Skeletal muscle tissue (tissue), 4 donors: ENCODE measurements around the gene FNDC5. TPM values are rescaled to one million over a fixed set of nuclear protein-coding genes. Genes with fewer than 3 reads are reported as not detected.

Source experiments
- H3K27ac ChIP-seq: one replicate; pipeline ENCODE4 v1.7.0; 2013; ENCODE audit warnings: mild to moderate bottlenecking, low read depth, low read length, inconsistent platforms
- H3K27me3 ChIP-seq, 3 donors: one replicate each; pipeline ENCODE4 v1.7.0; 2013; ENCODE audit warnings: low read length in 3 of 3; ENCODE audit not compliant: control insufficient read depth in 3 of 3, insufficient read depth in 3 of 3
- H3K36me3 ChIP-seq, 3 donors: one replicate each; pipeline ENCODE4 v1.7.0; 2013; ENCODE audit warnings: low read length in 3 of 3; ENCODE audit not compliant: control insufficient read depth in 3 of 3, insufficient read depth in 3 of 3
- H3K4me1 ChIP-seq, 3 donors: one replicate each; pipeline ENCODE4 v1.7.0; 2013; ENCODE audit warnings: low read length in 3 of 3, mild to moderate bottlenecking in 3 of 3; ENCODE audit not compliant: control insufficient read depth in 3 of 3, insufficient read depth in 3 of 3
- H3K4me3 ChIP-seq, 3 donors: one replicate each; pipeline ENCODE4 v1.7.0; 2013; ENCODE audit warnings: low read length in 3 of 3
- H3K9ac ChIP-seq, 3 donors: one replicate each; pipeline ENCODE4 v1.7.0; 2013; ENCODE audit warnings: low read length in 3 of 3, mild to moderate bottlenecking in 3 of 3, moderate library complexity in 2 of 3, low read depth in 1 of 3
- H3K9me3 ChIP-seq, 3 donors: one replicate each; pipeline ENCODE4 v1.7.0; 2013; ENCODE audit warnings: low read length in 3 of 3; ENCODE audit not compliant: control insufficient read depth in 3 of 3
- total RNA-seq: library from RNA; depleted of rRNA; stranded (reverse); fragments of >200 nt; gene quantifications from one replicate; pipeline ENCODE4 v1.2.3, GENCODE V29; 2014
- donor health status: Osteomylitis.

The FNDC5 gene
- total RNA-seq, 1 donor from 2014 or later = 366 TPM

- H3K4me1 ChIP-seq = peaks cover 0 to 6% (median 0%) of the 10 kb centered on the region in 3 donors
- no peaks in the 10 kb centered on the region for H3K9me3 ChIP-seq
- no peak overlapping the region for H3K9ac ChIP-seq
- H3K4me3 ChIP-seq = no peak overlapping the region
- H3K27me3 ChIP-seq = peaks cover 45 to 65% (median 51%) of the 10 kb centered on the region in 3 donors
- no peak overlapping the region for H3K27ac ChIP-seq
- H3K36me3 ChIP-seq = no peaks in the 10 kb centered on the region
Observed at GRCh38 chr1:32891241-32891570, 20.5 kb upstream of the FNDC5 start.

GRCh38 chr1:32890516-32891240 lies 20.0 kb upstream of the FNDC5 start:
- Histone ChIP-seq H3K36me3 (no peaks in the 10 kb centered on the region), H3K27me3 (peaks cover 49 to 68% (median 56%) of the 10 kb centered on the region in 3 donors), H3K9ac (no peak overlapping the region), H3K9me3 (no peaks in the 10 kb centered on the region), H3K27ac (no peak overlapping the region), H3K4me3 (no peak overlapping the region), H3K4me1 (peaks cover 0 to 6% (median 0%) of the 10 kb centered on the region in 3 donors)

GRCh38 chr1:32889731-32890278 lies 19.1 kb upstream of the FNDC5 start:
- H3K27ac ChIP-seq = no peak overlapping the region
- no peaks in the 10 kb centered on the region for H3K36me3 ChIP-seq
- H3K4me3 ChIP-seq = no peak overlapping the region
- peaks cover 58 to 66% (median 62%) of the 10 kb centered on the region in 3 donors for H3K27me3 ChIP-seq
- H3K9ac ChIP-seq = no peak overlapping the region
- peaks cover 0 to 6% (median 0%) of the 10 kb centered on the region in 3 donors for H3K4me1 ChIP-seq
- no peaks in the 10 kb centered on the region for H3K9me3 ChIP-seq

- Histone ChIP-seq H3K9me3 (no peaks in the 10 kb centered on the region), H3K9ac (no peak overlapping the region), H3K36me3 (no peaks in the 10 kb centered on the region), H3K27ac (no peak overlapping the region), H3K27me3 (peaks cover 60 to 63% (median 62%) of the 10 kb centered on the region in 3 donors), H3K4me3 (no peak overlapping the region), H3K4me1 (peaks cover 0 to 6% (median 0%) of the 10 kb centered on the region in 3 donors)
Observed at GRCh38 chr1:32888677-32889420, 18.1 kb upstream of the FNDC5 start.

GRCh38 chr1:32888134-32888533 lies 17.4 kb upstream of the FNDC5 start:
- no peak overlapping the region for H3K9ac ChIP-seq
- H3K4me3 ChIP-seq = no peak overlapping the region
- H3K27me3 ChIP-seq = peaks cover 58 to 61% (median 60%) of the 10 kb centered on the region in 3 donors
- no peak overlapping the region for H3K27ac ChIP-seq
- peaks cover 0 to 6% (median 0%) of the 10 kb centered on the region in 3 donors for H3K4me1 ChIP-seq
- no peaks in the 10 kb centered on the region for H3K9me3 ChIP-seq
- no peaks in the 10 kb centered on the region for H3K36me3 ChIP-seq

DNA sequence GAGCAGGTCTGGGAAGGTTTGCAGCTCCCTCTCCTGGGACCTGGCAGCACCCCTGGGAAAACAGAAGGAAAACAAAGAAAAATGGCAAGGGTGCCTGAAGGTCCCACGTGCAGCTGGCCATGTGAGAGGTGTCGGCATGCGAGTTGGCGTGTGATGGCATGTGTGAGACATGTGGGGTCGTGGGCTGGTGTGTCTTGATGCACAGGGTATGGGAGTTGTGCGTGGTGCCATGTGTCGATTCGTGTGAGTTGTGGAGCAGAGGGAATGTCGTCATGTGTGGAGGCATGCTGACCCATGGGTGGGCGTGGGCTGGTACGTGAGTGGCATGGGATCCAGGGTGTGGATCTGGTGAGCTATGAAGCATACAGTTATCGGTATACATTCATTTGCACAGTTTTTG lies 16.9 kb upstream of the FNDC5 start:
- Histone ChIP-seq H3K27ac (no peak overlapping the region), H3K4me1 (peaks cover 0 to 3% (median 0%) of the 10 kb centered on the region in 3 donors), H3K9me3 (no peaks in the 10 kb centered on the region), H3K36me3 (no peaks in the 10 kb centered on the region), H3K27me3 (peaks cover 55 to 58% (median 55%) of the 10 kb centered on the region in 3 donors), H3K9ac (no peak overlapping the region), H3K4me3 (no peak overlapping the region)

GRCh38 chr1:32886828-32887414 lies 16.2 kb upstream of the FNDC5 start:
- H3K4me3 ChIP-seq = no peak overlapping the region
- H3K27ac ChIP-seq = no peak overlapping the region
- H3K27me3 ChIP-seq = peaks cover 48 to 51% (median 48%) of the 10 kb centered on the region in 3 donors
- no peaks in the 10 kb centered on the region for H3K9me3 ChIP-seq
- H3K4me1 ChIP-seq = peaks cover 5 to 6% (median 6%) of the 10 kb centered on the region in 3 donors
- no peaks in the 10 kb centered on the region for H3K36me3 ChIP-seq
- H3K9ac ChIP-seq = no peak overlapping the region

DNA sequence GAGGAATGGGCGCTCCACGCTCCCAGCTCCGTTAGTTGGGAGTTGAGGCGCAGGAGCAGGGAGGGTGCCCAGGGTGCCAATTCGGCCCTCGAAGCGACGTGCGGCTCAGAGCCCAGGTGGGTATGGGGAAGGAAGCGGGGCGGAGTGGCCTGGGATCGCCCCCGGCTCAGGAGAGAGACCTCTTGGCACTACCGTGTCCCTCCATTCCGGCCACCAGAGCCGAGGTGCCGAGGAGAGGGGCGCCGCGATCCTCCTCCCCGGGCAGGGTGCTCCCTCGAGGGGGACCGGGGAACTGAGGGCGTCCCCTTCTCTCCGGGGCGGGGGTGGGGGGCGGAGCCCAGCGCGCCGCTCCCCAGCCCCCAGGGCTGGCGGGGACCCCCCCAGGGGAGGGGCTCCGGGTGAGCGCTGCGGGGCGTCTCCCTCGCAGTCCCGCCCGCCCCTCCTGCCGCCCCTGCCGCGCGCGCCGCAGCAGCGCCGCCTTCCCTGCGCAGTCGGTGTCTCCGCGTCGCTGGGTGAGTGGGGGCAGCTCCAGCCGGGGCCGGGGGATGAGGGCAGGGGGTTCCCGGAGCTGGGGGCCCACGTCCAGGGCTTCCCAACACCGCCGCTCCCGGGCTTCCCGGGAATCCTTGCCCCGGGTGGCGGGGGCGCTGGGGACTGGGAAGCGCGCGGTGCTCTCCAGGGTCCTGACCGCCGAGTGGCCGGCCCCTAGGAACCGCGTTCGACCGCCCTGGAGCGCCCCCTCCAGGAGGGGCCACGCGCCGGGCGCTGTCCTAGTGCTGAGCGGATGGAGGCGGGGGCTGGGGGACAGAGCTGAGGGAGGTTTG lies 15.5 kb upstream of the FNDC5 start, which contains the start of gene HPCA:
HPCA (plus strand) TSS at position 488 of the 824 bp plus-strand sequence. CDS start 2,408 bp downstream, outside the sequence.
- peaks cover 42 to 45% (median 45%) of the 10 kb centered on the region in 3 donors for H3K27me3 ChIP-seq

GRCh38 chr1:32885676-32886003 lies 14.9 kb upstream of the FNDC5 start:
- peaks cover 16 to 19% (median 19%) of the 10 kb centered on the region in 3 donors for H3K4me1 ChIP-seq
- H3K9ac ChIP-seq = no peak overlapping the region
- no peak overlapping the region for H3K27ac ChIP-seq
- H3K36me3 ChIP-seq = no peaks in the 10 kb centered on the region
- H3K4me3 ChIP-seq = no peak overlapping the region
- no peaks in the 10 kb centered on the region for H3K9me3 ChIP-seq
- H3K27me3 ChIP-seq = peaks cover 37 to 44% (median 39%) of the 10 kb centered on the region in 3 donors

More for the DNA sequence above, 15.5 kb upstream of the FNDC5 start, which contains the start of gene HPCA:
- Histone ChIP-seq H3K4me3 (no peak within 1 kb of the TSS), H3K27ac (no peak within 1 kb of the TSS), H3K36me3 (no peaks in the 10 kb centered on the region), H3K9me3 (no peaks in the 10 kb centered on the region), H3K9ac (no peak within 1 kb of the TSS), H3K4me1 (peaks cover 12 to 13% (median 13%) of the 10 kb centered on the region in 3 donors)
